ENCODE measurements around the gene THAP4. TPM values are rescaled to one million over a fixed set of nuclear protein-coding genes. Genes with fewer than 3 reads are reported as not detected.

Gene THAP4
- total RNA-seq, 1 donor from 2014 or later: 50.1 TPM

DNA sequence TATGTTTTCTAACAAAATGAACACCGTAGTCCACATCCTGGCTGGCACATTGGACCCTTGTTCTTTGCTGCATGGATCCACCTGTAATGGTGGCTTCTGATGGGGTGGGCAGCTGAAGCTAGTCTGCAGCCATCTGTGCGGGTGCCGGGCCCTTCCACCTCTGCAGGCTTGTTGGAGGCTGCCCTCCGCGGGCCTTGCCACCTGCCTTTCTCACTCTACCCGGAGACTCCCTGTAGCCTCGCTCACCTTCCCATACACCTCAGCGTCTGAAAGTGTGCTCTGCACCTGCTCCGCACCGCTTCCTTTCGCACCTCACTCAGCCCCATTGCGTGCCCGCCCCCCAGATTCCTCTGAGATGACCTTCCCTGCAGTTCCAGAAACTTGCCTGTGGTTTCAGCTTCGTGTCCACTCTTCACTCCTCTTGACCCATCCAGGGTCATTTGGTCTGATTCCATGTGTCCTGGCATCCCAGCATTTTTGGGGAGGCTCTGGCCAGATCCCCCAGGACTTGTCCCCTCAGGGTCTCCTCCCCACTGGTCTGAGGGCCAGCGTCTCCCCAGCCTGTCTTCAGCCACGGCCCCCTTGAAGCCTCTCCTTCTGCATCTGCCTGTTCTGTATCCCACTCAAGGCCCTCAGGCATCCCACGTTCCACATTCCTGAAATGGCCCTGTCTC lies 18.7 kb upstream of the THAP4 start:
- H3K4me3 Mint-ChIP-seq: no peak overlapping the region
- DNase-seq (ENCODE audit: low spot score in 2 of 2, unreplicated experiment in 2 of 2): no peak
- TF ChIP-seq CTCF (IDR thresholded peaks at IDR 0.05; ENCODE audit: unreplicated experiment): no peak
- H3K36me3 Mint-ChIP-seq: peaks cover 42% of the 10 kb centered on the region
- peaks cover 8% of the 10 kb centered on the region for H3K4me1 Mint-ChIP-seq
- H3K9me3 Mint-ChIP-seq: no peaks in the 10 kb centered on the region
- H3K27ac Mint-ChIP-seq: peak overlapping the region; percentile 26
- no peaks in the 10 kb centered on the region for H3K27me3 Mint-ChIP-seq (ENCODE audit: low read depth)

DNA sequence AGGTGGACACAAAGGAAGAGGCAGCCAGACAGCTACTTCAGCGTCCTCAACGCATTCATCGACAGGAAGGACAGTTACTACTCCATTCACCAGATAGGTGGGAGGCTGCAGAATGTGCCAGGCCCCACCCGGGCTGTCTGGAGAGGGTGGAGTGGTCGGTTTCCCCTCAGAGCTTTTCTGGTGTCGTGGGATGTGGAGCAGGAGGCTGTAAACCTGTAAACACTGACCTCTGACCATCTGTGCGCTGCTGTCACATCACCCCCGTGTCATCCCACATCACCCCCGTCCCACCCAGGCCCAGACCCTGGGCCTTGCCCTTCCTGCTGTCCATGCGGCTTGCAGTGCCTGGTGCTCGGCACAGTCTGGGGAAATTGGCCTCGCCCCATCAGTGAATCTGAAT lies 17.6 kb upstream of the THAP4 start:
- DNase-seq (ENCODE audit: low spot score in 2 of 2, unreplicated experiment in 2 of 2): no peak
- Mint-ChIP-seq H3K4me1 (peaks cover 8% of the 10 kb centered on the region), H3K27ac (no peak overlapping the region), H3K27me3 (ENCODE audit: low read depth) (no peaks in the 10 kb centered on the region), H3K4me3 (no peak overlapping the region), H3K9me3 (no peaks in the 10 kb centered on the region), H3K36me3 (peaks cover 35% of the 10 kb centered on the region)
- no peak for TF ChIP-seq CTCF (IDR thresholded peaks at IDR 0.05; ENCODE audit: unreplicated experiment)

- H3K4me3 Mint-ChIP-seq: no peak overlapping the region
- TF ChIP-seq CTCF (IDR thresholded peaks at IDR 0.05; ENCODE audit: unreplicated experiment): no peak
- H3K4me1 Mint-ChIP-seq: peaks cover 8% of the 10 kb centered on the region
- H3K27ac Mint-ChIP-seq: no peak overlapping the region
- peaks cover 33% of the 10 kb centered on the region for H3K36me3 Mint-ChIP-seq
- no peak for DNase-seq (ENCODE audit: low spot score in 2 of 2, unreplicated experiment in 2 of 2)
- H3K27me3 Mint-ChIP-seq (ENCODE audit: low read depth): no peaks in the 10 kb centered on the region
- no peaks in the 10 kb centered on the region for H3K9me3 Mint-ChIP-seq
These were observed 16.3 kb upstream of the THAP4 start for GRCh38 chr2:241653210-241653750.

DNA sequence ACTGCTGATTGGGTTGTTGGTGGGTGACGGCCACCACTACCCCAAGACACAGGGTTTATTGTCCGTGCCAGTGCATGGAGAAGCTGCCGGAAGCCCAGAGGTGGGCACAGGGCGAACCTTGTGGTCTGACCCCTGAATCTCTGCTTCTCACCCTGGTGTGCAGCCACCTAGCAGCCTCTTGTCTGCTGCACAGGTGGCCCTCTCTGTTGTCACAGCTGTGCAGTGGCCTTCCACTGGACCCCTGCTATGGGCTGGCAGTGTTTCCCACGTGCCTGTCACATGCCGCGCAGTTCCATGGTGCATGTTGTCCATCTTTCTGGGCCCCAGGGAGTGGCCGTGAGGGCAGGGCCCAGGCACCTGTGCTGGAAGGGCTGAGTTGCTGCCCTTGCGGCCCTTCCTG lies 15.8 kb upstream of the THAP4 start:
- H3K36me3 Mint-ChIP-seq: peaks cover 30% of the 10 kb centered on the region
- no peak overlapping the region for H3K4me3 Mint-ChIP-seq
- H3K27ac Mint-ChIP-seq: no peak overlapping the region

GRCh38 chr2:241652142-241652541 lies 15.2 kb upstream of the THAP4 start:
- Mint-ChIP-seq H3K27ac (no peak overlapping the region), H3K36me3 (peaks cover 26% of the 10 kb centered on the region), H3K9me3 (no peaks in the 10 kb centered on the region), H3K4me1 (peaks cover 8% of the 10 kb centered on the region), H3K27me3 (ENCODE audit: low read depth) (no peaks in the 10 kb centered on the region), H3K4me3 (no peak overlapping the region)
- no peak for TF ChIP-seq CTCF (IDR thresholded peaks at IDR 0.05; ENCODE audit: unreplicated experiment)
- no peak for DNase-seq (ENCODE audit: low spot score in 2 of 2, unreplicated experiment in 2 of 2)

More for the DNA sequence above, 15.8 kb upstream of the THAP4 start:
- H3K27me3 Mint-ChIP-seq (ENCODE audit: low read depth): no peaks in the 10 kb centered on the region
- H3K9me3 Mint-ChIP-seq: no peaks in the 10 kb centered on the region
- no peak for DNase-seq (ENCODE audit: low spot score in 2 of 2, unreplicated experiment in 2 of 2)
- TF ChIP-seq CTCF (IDR thresholded peaks at IDR 0.05; ENCODE audit: unreplicated experiment): no peak
- H3K4me1 Mint-ChIP-seq: peaks cover 8% of the 10 kb centered on the region
